GM12891 (cell line): ENCODE results near the gene TAS1R2.

Experiments used
- PAX5 ChIP-seq: IDR thresholded peaks from 2 replicates; pipeline ENCODE4 v1.6.1; 2011; ENCODE audit warnings: low read length, moderate library complexity, mild to moderate bottlenecking; ENCODE audit not compliant: insufficient read depth, severe bottlenecking
- POLR2A ChIP-seq: IDR thresholded peaks from 2 replicates; pipeline ENCODE4 v1.6.1; 2011; ENCODE audit warnings: low read depth, low read length, control low read depth
- POLR2AphosphoS5 ChIP-seq: IDR thresholded peaks from 2 replicates; pipeline ENCODE4 v1.6.1; 2011; ENCODE audit warnings: low read depth, low read length, control low read depth
- POU2F2 ChIP-seq: IDR thresholded peaks from 2 replicates; pipeline ENCODE4 v1.6.1; 2011; ENCODE audit warnings: low read depth, mild to moderate bottlenecking, control low read depth, low read length, moderate library complexity
- SPI1 ChIP-seq: IDR thresholded peaks from 2 replicates; pipeline ENCODE4 v1.6.1; 2011; ENCODE audit warnings: low read depth, low read length, control low read depth
- TAF1 ChIP-seq: IDR thresholded peaks from 2 replicates; pipeline ENCODE4 v1.6.1; 2011; ENCODE audit warnings: low read depth, low read length, control low read depth

DNA sequence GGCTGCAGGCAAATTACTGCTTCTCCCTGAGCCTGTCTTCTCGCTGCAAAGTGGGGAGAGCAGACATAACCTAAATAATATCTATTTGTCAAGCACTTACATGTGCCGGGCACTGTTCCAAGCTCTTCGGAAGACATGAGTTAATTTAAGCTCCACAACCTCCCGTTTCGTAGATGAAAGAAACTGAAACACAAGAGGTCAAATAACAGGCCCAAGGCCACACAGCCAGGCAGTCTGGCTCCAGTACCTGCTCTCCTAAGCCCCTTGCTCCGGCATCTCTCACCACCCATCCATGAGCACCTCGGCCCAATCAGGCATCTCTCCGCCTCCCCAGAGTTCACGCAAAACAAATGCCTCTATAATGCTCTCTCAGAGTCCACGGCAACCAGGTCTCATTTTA, 65.4 kb downstream of the TAS1R2 start:
- no peak for TF ChIP-seq POLR2AphosphoS5
- no peak for TF ChIP-seq TAF1
- no peak for TF ChIP-seq POLR2A
- TF ChIP-seq PAX5: no peak
- no peak for TF ChIP-seq SPI1
- TF ChIP-seq POU2F2: no peak
